ENCODE data around the gene COMMD6.

The COMMD6 gene

DNA sequence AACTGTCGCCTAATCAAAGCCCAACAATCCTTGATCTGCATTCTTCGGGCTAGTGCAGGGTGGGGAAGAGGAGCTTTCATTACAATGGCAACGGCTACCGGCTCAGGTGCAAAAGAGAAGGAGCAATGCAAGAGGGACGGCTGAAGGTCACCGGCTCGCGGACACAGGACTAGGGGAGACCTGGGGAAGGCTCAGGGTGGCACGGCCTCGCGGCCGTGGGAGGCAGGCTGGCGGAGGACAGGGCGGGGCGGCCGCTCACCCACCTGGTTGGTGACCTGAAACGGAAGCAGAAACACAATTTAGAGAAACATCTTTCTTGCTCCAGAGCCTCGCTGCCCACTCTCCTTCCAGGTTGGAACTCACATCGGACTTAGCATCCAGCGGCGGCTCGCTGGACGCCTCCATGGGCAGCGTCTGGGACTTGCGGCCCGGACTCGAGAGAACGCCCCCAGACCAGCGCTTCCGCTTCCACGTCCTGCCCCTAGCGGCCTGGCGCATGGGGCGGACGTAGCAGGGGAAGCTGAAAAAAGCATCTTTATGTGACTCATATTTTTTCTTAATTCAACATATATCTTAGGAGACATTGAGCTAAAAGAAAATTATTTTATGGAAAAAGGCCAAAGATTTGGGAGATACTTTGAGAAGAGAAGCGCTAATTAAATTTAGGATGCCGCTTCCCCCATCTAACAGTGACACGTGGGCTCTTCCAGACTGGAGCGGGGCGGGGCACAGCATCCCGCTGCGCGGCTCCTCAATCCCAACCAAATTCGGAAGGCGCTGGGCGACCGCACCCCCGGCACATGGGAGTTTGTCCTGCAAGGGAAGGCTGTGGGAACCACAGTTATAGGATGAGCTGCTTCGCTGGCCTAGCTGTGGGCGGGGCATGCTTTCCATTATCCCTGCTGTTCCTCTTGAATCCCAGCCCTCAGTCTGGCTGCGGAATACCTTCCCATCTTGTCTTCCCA is at the start of gene COMMD6:
Gene COMMD6, minus strand, starts transcription at position 441 of the 965 bp plus-strand sequence. Its CDS starts 36 bp downstream, at position 405.
- no peaks in the 10 kb centered on the region for H3K27me3 ChIP-seq (ENCODE audit: insufficient read depth, insufficient read length)
- no peaks in the 10 kb centered on the region for H3K9me3 ChIP-seq (ENCODE audit: insufficient read depth, low read length)
- H3K36me3 ChIP-seq (ENCODE audit: insufficient read depth, insufficient read length, low read length) = peaks cover 29% of the 10 kb centered on the region
- peak; percentile 81 for DNase-seq (ENCODE audit: low read depth, low spot score)
- TF ChIP-seq SUZ12 (IDR thresholded peaks at IDR 0.05; ENCODE audit: extremely low read depth, insufficient read depth, insufficient read length) (no peak), YY1 (IDR thresholded peaks at IDR 0.05; ENCODE audit: insufficient read depth, insufficient read length) (no peak), ZNF274 (IDR thresholded peaks at IDR 0.05; ENCODE audit: low read depth, low read length) (no peak)
- H3K4me1 ChIP-seq (ENCODE audit: insufficient read depth, insufficient read length) = no peaks in the 10 kb centered on the region
- H3K9ac ChIP-seq (ENCODE audit: insufficient read length, low read depth) = peak within 1 kb of the TSS; percentile 94
- peak within 1 kb of the TSS; percentile 93 for H3K4me3 ChIP-seq (ENCODE audit: insufficient read length, low read depth)

DNA sequence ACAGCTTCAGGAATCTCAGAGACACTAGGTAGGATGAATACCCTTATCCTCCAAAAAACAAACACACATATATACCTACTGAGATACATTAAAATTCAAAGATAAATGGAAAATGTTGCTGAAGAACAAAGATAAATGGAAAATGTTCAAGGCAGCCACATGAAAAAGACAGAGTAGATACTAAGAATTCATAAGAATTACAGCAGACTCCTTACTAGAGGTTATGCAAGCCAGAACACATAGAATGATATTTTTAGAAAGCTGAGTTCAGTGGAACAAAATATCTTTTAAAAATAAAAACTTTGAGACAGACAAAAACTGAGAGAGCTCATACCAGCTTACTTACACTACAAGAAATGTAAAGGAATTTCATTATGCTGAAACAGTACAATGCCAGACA is 47.5 kb upstream of the COMMD6 start:
- no peak overlapping the region for H3K4me3 ChIP-seq (ENCODE audit: insufficient read length, low read depth)
- H3K9me3 ChIP-seq (ENCODE audit: insufficient read depth, low read length) = peaks cover 14% of the 10 kb centered on the region; the same call in 1 of the 2 replicates
- no peak for DNase-seq (ENCODE audit: low read depth, low spot score)
- no peak for TF ChIP-seq ZNF274 (IDR thresholded peaks at IDR 0.05; ENCODE audit: low read depth, low read length)
- no peak for TF ChIP-seq YY1 (IDR thresholded peaks at IDR 0.05; ENCODE audit: insufficient read depth, insufficient read length)
- TF ChIP-seq SUZ12 (IDR thresholded peaks at IDR 0.05; ENCODE audit: extremely low read depth, insufficient read depth, insufficient read length) = no peak
- H3K4me1 ChIP-seq (ENCODE audit: insufficient read depth, insufficient read length) = no peaks in the 10 kb centered on the region
- peaks cover 4% of the 10 kb centered on the region for H3K36me3 ChIP-seq (ENCODE audit: insufficient read depth, insufficient read length, low read length)
- no peaks in the 10 kb centered on the region for H3K27me3 ChIP-seq (ENCODE audit: insufficient read depth, insufficient read length)
- no peak overlapping the region for H3K9ac ChIP-seq (ENCODE audit: insufficient read length, low read depth)

DNA sequence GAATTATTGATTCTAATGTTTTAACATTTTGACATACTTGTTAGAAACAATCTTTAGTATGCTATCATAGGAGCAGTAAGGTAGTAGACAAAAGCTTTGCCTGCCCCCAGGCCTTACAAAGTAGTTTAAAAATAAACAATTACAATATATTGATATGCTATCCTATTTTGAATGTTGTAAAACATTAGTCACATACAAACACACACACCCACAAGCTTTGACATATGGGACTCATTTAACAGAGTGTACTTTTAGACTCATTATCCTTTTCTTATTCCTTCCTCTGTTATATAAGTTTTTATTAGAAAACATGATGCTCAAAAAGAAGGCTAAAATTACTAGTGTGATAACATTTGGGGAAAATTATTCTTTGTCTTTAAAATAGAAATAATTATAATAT is 45.5 kb upstream of the COMMD6 start:
- DNase-seq (ENCODE audit: low read depth, low spot score) = no peak
- peaks cover 14% of the 10 kb centered on the region; the same call in 1 of the 2 replicates for H3K9me3 ChIP-seq (ENCODE audit: insufficient read depth, low read length)
- no peaks in the 10 kb centered on the region for H3K4me1 ChIP-seq (ENCODE audit: insufficient read depth, insufficient read length)
- TF ChIP-seq SUZ12 (IDR thresholded peaks at IDR 0.05; ENCODE audit: extremely low read depth, insufficient read depth, insufficient read length) (no peak), ZNF274 (IDR thresholded peaks at IDR 0.05; ENCODE audit: low read depth, low read length) (no peak), YY1 (IDR thresholded peaks at IDR 0.05; ENCODE audit: insufficient read depth, insufficient read length) (no peak)
- H3K27me3 ChIP-seq (ENCODE audit: insufficient read depth, insufficient read length) = no peaks in the 10 kb centered on the region
- no peaks in the 10 kb centered on the region for H3K36me3 ChIP-seq (ENCODE audit: insufficient read depth, insufficient read length, low read length)
- H3K9ac ChIP-seq (ENCODE audit: insufficient read length, low read depth) = no peak overlapping the region
- H3K4me3 ChIP-seq (ENCODE audit: insufficient read length, low read depth) = no peak overlapping the region

DNA sequence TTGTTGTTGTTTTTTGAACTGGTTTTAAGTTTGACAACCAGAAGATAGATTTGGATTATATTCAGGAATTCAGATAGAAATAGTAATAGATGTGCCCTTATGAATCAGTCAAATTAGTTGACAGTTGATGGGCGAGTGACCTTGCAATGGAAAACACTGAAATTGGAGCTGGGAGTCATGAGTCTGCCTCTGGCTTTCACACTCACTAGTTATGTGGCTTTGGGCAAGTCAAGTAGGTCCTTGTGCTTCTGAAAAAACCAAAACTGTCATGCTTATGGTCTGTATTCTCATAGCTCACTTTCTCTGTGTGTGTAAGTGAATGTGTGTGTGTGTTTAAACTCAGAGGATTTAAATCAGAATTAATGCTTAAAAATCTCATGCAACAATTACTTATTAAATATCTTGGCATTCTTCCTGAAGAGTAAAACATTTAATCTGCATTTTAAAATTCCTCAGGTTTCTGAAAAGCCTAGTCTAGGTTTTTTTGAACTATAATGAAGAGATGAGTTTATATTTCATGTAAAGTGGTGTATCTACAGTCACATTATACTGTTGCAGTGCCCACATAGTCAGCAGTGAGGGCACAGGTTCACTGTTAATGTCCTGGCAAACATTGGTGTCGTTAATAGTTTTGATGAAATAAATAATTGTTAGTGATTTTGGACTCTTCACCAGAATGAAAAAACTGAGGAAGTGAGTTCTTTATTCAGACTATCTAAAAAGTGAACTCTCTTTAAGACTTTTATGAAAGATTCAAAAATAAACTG is 44.4 kb upstream of the COMMD6 start:
- Histone ChIP-seq H3K9me3 (ENCODE audit: insufficient read depth, low read length) (peaks cover 14% of the 10 kb centered on the region; the same call in 1 of the 2 replicates), H3K4me1 (ENCODE audit: insufficient read depth, insufficient read length) (no peaks in the 10 kb centered on the region), H3K9ac (ENCODE audit: insufficient read length, low read depth) (no peak overlapping the region), H3K4me3 (ENCODE audit: insufficient read length, low read depth) (no peak overlapping the region), H3K36me3 (ENCODE audit: insufficient read depth, insufficient read length, low read length) (no peaks in the 10 kb centered on the region), H3K27me3 (ENCODE audit: insufficient read depth, insufficient read length) (no peaks in the 10 kb centered on the region)
- TF ChIP-seq ZNF274 (IDR thresholded peaks at IDR 0.05; ENCODE audit: low read depth, low read length) (no peak), SUZ12 (IDR thresholded peaks at IDR 0.05; ENCODE audit: extremely low read depth, insufficient read depth, insufficient read length) (no peak), YY1 (IDR thresholded peaks at IDR 0.05; ENCODE audit: insufficient read depth, insufficient read length) (no peak)
- DNase-seq (ENCODE audit: low read depth, low spot score) = no peak

DNA sequence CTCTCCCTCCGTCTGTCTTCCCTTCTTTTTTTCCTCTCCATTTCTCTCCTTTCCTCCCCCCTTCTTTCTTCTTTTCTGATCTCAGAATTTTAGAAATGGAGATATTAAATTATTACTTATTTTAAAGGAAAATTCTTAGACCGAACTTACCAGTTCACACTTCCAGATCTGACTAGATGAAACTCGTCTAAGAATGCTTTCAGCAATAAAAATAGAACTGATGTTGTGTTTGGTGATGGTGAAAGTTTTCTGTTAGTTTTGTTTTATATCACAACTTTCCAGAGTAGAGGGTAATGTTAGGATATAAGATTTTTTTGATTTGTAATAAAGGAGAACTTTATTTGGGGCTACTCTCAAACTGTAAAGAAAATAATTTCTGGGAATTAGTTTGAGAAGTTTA is 41.9 kb upstream of the COMMD6 start:
- TF ChIP-seq YY1 (IDR thresholded peaks at IDR 0.05; ENCODE audit: insufficient read depth, insufficient read length) (no peak), ZNF274 (IDR thresholded peaks at IDR 0.05; ENCODE audit: low read depth, low read length) (no peak), SUZ12 (IDR thresholded peaks at IDR 0.05; ENCODE audit: extremely low read depth, insufficient read depth, insufficient read length) (no peak)
- Histone ChIP-seq H3K9ac (ENCODE audit: insufficient read length, low read depth) (no peak overlapping the region), H3K9me3 (ENCODE audit: insufficient read depth, low read length) (peaks cover 12% of the 10 kb centered on the region; the same call in 1 of the 2 replicates), H3K4me3 (ENCODE audit: insufficient read length, low read depth) (no peak overlapping the region), H3K36me3 (ENCODE audit: insufficient read depth, insufficient read length, low read length) (peaks cover 2% of the 10 kb centered on the region), H3K27me3 (ENCODE audit: insufficient read depth, insufficient read length) (no peaks in the 10 kb centered on the region), H3K4me1 (ENCODE audit: insufficient read depth, insufficient read length) (no peaks in the 10 kb centered on the region)
- no peak for DNase-seq (ENCODE audit: low read depth, low spot score)

DNA sequence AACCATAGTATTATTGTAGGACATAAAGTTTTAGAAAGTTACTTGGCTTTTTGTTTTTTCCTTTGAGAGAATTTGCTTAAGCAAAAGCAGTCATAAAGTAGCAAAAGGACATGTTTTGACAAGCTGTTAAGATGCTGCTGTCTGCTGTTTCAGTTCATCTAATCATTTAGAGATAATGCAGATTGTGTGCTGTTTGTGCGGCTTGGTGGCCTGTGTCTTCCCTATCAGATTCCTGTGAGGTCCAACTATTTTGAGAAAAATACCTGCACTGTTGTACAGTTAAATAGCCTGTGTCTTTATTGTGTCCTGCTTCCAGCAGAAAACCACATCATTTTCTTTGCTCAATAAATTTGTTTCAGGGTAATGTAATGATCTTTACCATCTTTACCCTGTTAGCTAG is 31.9 kb upstream of the COMMD6 start:
- no peak for DNase-seq (ENCODE audit: low read depth, low spot score)
- Histone ChIP-seq H3K27me3 (ENCODE audit: insufficient read depth, insufficient read length) (no peaks in the 10 kb centered on the region), H3K9me3 (ENCODE audit: insufficient read depth, low read length) (no peaks in the 10 kb centered on the region), H3K4me1 (ENCODE audit: insufficient read depth, insufficient read length) (no peaks in the 10 kb centered on the region), H3K9ac (ENCODE audit: insufficient read length, low read depth) (no peak overlapping the region), H3K36me3 (ENCODE audit: insufficient read depth, insufficient read length, low read length) (peaks cover 15% of the 10 kb centered on the region), H3K4me3 (ENCODE audit: insufficient read length, low read depth) (no peak overlapping the region)
- TF ChIP-seq SUZ12 (IDR thresholded peaks at IDR 0.05; ENCODE audit: extremely low read depth, insufficient read depth, insufficient read length) (no peak), ZNF274 (IDR thresholded peaks at IDR 0.05; ENCODE audit: low read depth, low read length) (no peak), YY1 (IDR thresholded peaks at IDR 0.05; ENCODE audit: insufficient read depth, insufficient read length) (no peak)

Measured in NT2/D1 (cell line).